DOHH2 (cell line): ENCODE results near the gene CHN2.

ENCODE experiments used
- H3F3A ChIP-seq: fragments of 200-600 bp; sonication (generic), shearing (Covaris generic); 2 replicates; pipeline ENCODE4 v1.6.0; 2016; ENCODE audit warnings: antibody characterized with exemption, mild to moderate bottlenecking; ENCODE audit not compliant: control insufficient read depth, insufficient read depth
- H3K27ac ChIP-seq: fragments of 200-600 bp; sonication (generic); 2 replicates; pipeline ENCODE4 v1.5.1; 2014; ENCODE audit warnings: low read depth, mild to moderate bottlenecking, low read length, moderate library complexity
- H3K27me3 ChIP-seq: fragments of 200-600 bp; sonication (generic); 2 replicates; pipeline ENCODE4 v1.6.1; 2014; ENCODE audit warnings: mild to moderate bottlenecking, low read length, mixed read lengths; ENCODE audit not compliant: control insufficient read depth
- H3K36me3 ChIP-seq: fragments of 200-600 bp; sonication (generic); 2 replicates; pipeline ENCODE4 v1.6.1; 2014; ENCODE audit warnings: mild to moderate bottlenecking, low read length, moderate library complexity, mixed read lengths; ENCODE audit not compliant: control insufficient read depth
- H3K4me1 ChIP-seq: fragments of 200-600 bp; sonication (generic); 2 replicates; pipeline ENCODE4 v1.6.1; 2014; ENCODE audit warnings: mild to moderate bottlenecking, low read length, mixed read lengths; ENCODE audit not compliant: control insufficient read depth
- H3K4me2 ChIP-seq: fragments of 200-600 bp; sonication (generic); 2 replicates; pipeline ENCODE4 v1.6.0; 2014; ENCODE audit warnings: mild to moderate bottlenecking, low read length, moderate library complexity
- H3K4me3 ChIP-seq: fragments of 200-600 bp; sonication (generic); 2 replicates; pipeline ENCODE4 v1.5.1; 2014; ENCODE audit warnings: mild to moderate bottlenecking, low read length, mixed read lengths
- H3K79me2 ChIP-seq: fragments of 200-600 bp; sonication (generic); 2 replicates; pipeline ENCODE4 v1.6.1; 2014; ENCODE audit warnings: mild to moderate bottlenecking, low read length, mixed read lengths; ENCODE audit not compliant: control insufficient read depth
- H3K9me2 ChIP-seq: fragments of 200-600 bp; sonication (generic); replicated peaks from 2 replicates; pipeline ENCODE4 v1.6.1; 2014; ENCODE audit warnings: mild to moderate bottlenecking, low read length, mixed read lengths; ENCODE audit not compliant: control insufficient read depth
- H3K9me3 ChIP-seq: fragments of 200-600 bp; sonication (generic); 2 replicates; pipeline ENCODE4 v1.6.1; 2014; ENCODE audit warnings: antibody characterized with exemption, low read length, mixed read lengths; ENCODE audit not compliant: control insufficient read depth, insufficient read depth
- H4K20me1 ChIP-seq: fragments of 200-600 bp; sonication (generic); 2 replicates; pipeline ENCODE4 v1.6.0; 2014; ENCODE audit warnings: low read depth, mild to moderate bottlenecking, antibody characterized with exemption, low read length, moderate library complexity; ENCODE audit not compliant: control insufficient read depth, insufficient read depth
- CTCF ChIP-seq: fragments of 200-600 bp; sonication (generic); IDR thresholded peaks from one replicate; pipeline ENCODE4 v1.5.1; 2014; ENCODE audit warnings: antibody characterized with exemption, mild to moderate bottlenecking, low read depth, low read length; ENCODE audit not compliant: poor library complexity, severe bottlenecking
- EZH2phosphoT487 ChIP-seq: fragments of 200-600 bp; sonication (generic); IDR thresholded peaks from 2 replicates; pipeline ENCODE4 v1.6.1; 2017; ENCODE audit warnings: borderline replicate concordance, mild to moderate bottlenecking, antibody characterized with exemption, low read length, moderate library complexity, mixed read lengths

CHN2 gene

GRCh38 chr7:29340696-29341095 lies 146.1 kb downstream of the CHN2 start:
- Histone ChIP-seq H3K9me3 (no peaks in the 10 kb centered on the region), H3K4me2 (no peak overlapping the region), H3K36me3 (no peaks in the 10 kb centered on the region), H3F3A (no peaks in the 10 kb centered on the region), H3K27me3 (no peaks in the 10 kb centered on the region; the same call in 1 of the 2 replicates), H3K4me3 (no peak overlapping the region), H3K4me1 (no peaks in the 10 kb centered on the region), H4K20me1 (no peaks in the 10 kb centered on the region), H3K27ac (no peak overlapping the region), H3K79me2 (no peaks in the 10 kb centered on the region), H3K9me2 (no peaks in the 10 kb centered on the region)
- TF ChIP-seq EZH2phosphoT487 (no peak), CTCF (no peak)

- no peak overlapping the region for H3K4me2 ChIP-seq
- no peak overlapping the region for H3K4me3 ChIP-seq
- H4K20me1 ChIP-seq = no peaks in the 10 kb centered on the region
- no peaks in the 10 kb centered on the region for H3K9me2 ChIP-seq
- H3K27ac ChIP-seq = no peak overlapping the region
- TF ChIP-seq CTCF (no peak), EZH2phosphoT487 (no peak)
- no peaks in the 10 kb centered on the region for H3K79me2 ChIP-seq
- no peaks in the 10 kb centered on the region; the same call in 1 of the 2 replicates for H3K27me3 ChIP-seq
- no peaks in the 10 kb centered on the region for H3K36me3 ChIP-seq
- H3K9me3 ChIP-seq = no peaks in the 10 kb centered on the region
- no peaks in the 10 kb centered on the region for H3K4me1 ChIP-seq
- H3F3A ChIP-seq = no peaks in the 10 kb centered on the region
These were observed 146.6 kb downstream of the CHN2 start for GRCh38 chr7:29341156-29341555.

- Histone ChIP-seq H3K4me2 (no peak overlapping the region), H3K36me3 (no peaks in the 10 kb centered on the region), H4K20me1 (no peaks in the 10 kb centered on the region), H3K9me2 (no peaks in the 10 kb centered on the region), H3K27ac (no peak overlapping the region), H3K27me3 (no peaks in the 10 kb centered on the region), H3K4me1 (no peaks in the 10 kb centered on the region), H3K9me3 (no peaks in the 10 kb centered on the region), H3K79me2 (no peaks in the 10 kb centered on the region), H3F3A (no peaks in the 10 kb centered on the region), H3K4me3 (no peak overlapping the region)
- no peak for TF ChIP-seq EZH2phosphoT487
- TF ChIP-seq CTCF = no peak
These were observed 148.2 kb downstream of the CHN2 start for GRCh38 chr7:29342761-29343160.
